Tibial nerve (tissue), 3 donors: ENCODE results near the gene ARMC6.
A peak's percentile ranks its signal among the peaks of the same experiment; 100 is the strongest.

Source experiments
- CTCF ChIP-seq, 5 experiments: fragments of 200-600 bp in 3 of 5; fragments of 450-650 bp in 2 of 5; sonication (generic) in 3 of 5; IDR thresholded peaks; one replicate each; pipeline ENCODE4 v1.5.1; 2016 to 2019; ENCODE audit warnings: antibody characterized with exemption in 5 of 5, mild to moderate bottlenecking in 3 of 5, moderate library complexity in 2 of 5
- POLR2A ChIP-seq, 2 donors: fragments of 450-650 bp; IDR thresholded peaks; one replicate each; pipeline ENCODE4 v1.6.1; 2017; ENCODE audit warnings: antibody characterized with exemption in 2 of 2, mild to moderate bottlenecking in 2 of 2, moderate library complexity in 2 of 2

GRCh38 chr19:19063183-19064097, 30.0 kb downstream of the ARMC6 start, which contains the start of gene SLC25A42:
- TF ChIP-seq CTCF (IDR thresholded peaks at IDR 0.05) (peak in 1 of 5 experiments; percentile 18), POLR2A (IDR thresholded peaks at IDR 0.05) (peak; percentile 21 to 49)
